Left lung (tissue), 10 donors: ENCODE measurements around the gene CDS1. TPM values are rescaled to one million over a fixed set of nuclear protein-coding genes. Genes with fewer than 3 reads are reported as not detected.

Experiments used
- ATAC-seq: fragments of 200-7000 bp; cut with Tn5 transposase; one replicate; pipeline ENCODE4 v1.9.1; 2020; ENCODE audit warnings: moderate library complexity
- DNase-seq, 4 donors: peaks; one replicate each; pipeline ENCODE4 v3.0.0-alpha.2; 2013 to 2020
- H3K27ac ChIP-seq, 2 donors: fragments of 200-600 bp; sonication (generic) in 1 of 2; one replicate each; pipeline versions ENCODE4 v1.5.0 to v1.8.0; 2020 to 2021
- H3K27me3 ChIP-seq, 2 donors: fragments of 200-600 bp; sonication (generic) in 1 of 2; one replicate each; pipeline versions ENCODE4 v1.5.0 to v1.8.0; 2020 to 2021
- H3K36me3 ChIP-seq, 2 donors: fragments of 200-600 bp; sonication (generic) in 1 of 2; one replicate each; pipeline versions ENCODE4 v1.5.0 to v1.8.0; 2020 to 2021
- H3K4me1 ChIP-seq, 2 donors: fragments of 200-600 bp; one replicate each; pipeline ENCODE4 v1.8.0; 2021
- H3K4me3 ChIP-seq, 2 donors: fragments of 200-600 bp; sonication (generic) in 1 of 2; one replicate each; pipeline versions ENCODE4 v1.5.0 to v1.8.0; 2020 to 2021; ENCODE audit warnings: mild to moderate bottlenecking in 1 of 2
- H3K9me3 ChIP-seq, 2 donors: fragments of 200-600 bp; sonication (generic) in 1 of 2; one replicate each; pipeline versions ENCODE4 v1.5.0 to v1.8.0; 2020 to 2021
- CTCF ChIP-seq, 2 donors: fragments of 200-600 bp; sonication (generic) in 1 of 2; IDR thresholded peaks; one replicate each; pipeline versions ENCODE4 v1.5.0 to v1.8.0; 2021; ENCODE audit warnings: antibody characterized with exemption in 2 of 2
- intact Hi-C, 2 donors: fragments of 100-400 bp; cut with DNase I; formaldehyde crosslinking; loops; one replicate each; pipeline versions ENCODE4 v1.11.2 to v1.14.2; 2022
- polyA plus RNA-seq, 6 donors: library from polyadenylated mRNA; unstranded; fragments of 120-200 nt; gene quantifications; one replicate each; pipeline ENCODE4 v1.2.1, GENCODE V29; 2013; ENCODE audit not compliant: insufficient read length in 6 of 6
- total RNA-seq, 2 donors: library from RNA; stranded (reverse); fragmentation: NEBNext Ultra II Directional; extraction: Animal tissue kit (Norgen Biotek cat#: 25700); gene quantifications; one replicate each; pipeline ENCODE4 v1.2.1, GENCODE V29; 2021
- donor health status: DM: no; HTN: yes; CAD: no.
- donor health status: DM: no; HTN: no; CAD: no.

The CDS1 gene
- total and polyA plus RNA-seq, 8 donors = 10.3 to 25.7 (median 20.9) TPM

- Histone ChIP-seq H3K27me3 (no peaks in the 10 kb centered on the region), H3K27ac (no peak overlapping the region), H3K9me3 (no peaks in the 10 kb centered on the region), H3K36me3 (no peaks in the 10 kb centered on the region), H3K4me1 (no peaks in the 10 kb centered on the region), H3K4me3 (no peak overlapping the region)
- DNase-seq (no peak), ATAC-seq (no peak)
- no peak for TF ChIP-seq CTCF (IDR thresholded peaks at IDR 0.05)
- intact Hi-C loops = no loop called here
Observed at GRCh38 chr4:84634961-84635360, 52.0 kb downstream of the CDS1 start.

DNA sequence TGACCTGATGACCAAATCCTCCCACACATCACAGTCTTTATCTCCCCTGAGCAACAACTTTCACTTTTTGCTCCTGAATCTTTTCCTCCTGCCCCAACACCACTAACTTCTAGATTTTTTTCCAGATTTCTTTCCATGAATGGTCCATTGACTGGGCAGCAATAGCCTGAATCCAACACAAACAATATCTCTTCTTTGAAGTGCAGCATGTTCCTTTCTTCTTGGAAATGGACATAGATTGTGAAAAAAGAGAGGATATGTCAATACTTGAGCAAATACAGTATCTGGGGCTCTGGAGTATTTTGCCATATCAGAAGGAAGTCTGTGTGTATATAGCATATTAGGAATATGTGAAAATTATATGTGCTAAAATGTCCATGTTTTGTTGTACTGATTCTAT, 55.2 kb downstream of the CDS1 start:
- ATAC-seq (no peak), DNase-seq (no peak)
- Histone ChIP-seq H3K4me3 (no peak overlapping the region), H3K4me1 (no peaks in the 10 kb centered on the region), H3K27ac (no peak overlapping the region), H3K27me3 (no peaks in the 10 kb centered on the region), H3K36me3 (peaks cover 0 to 12% of the 10 kb centered on the region in 2 donors), H3K9me3 (no peaks in the 10 kb centered on the region)
- intact Hi-C loops = no loop called here
- no peak for TF ChIP-seq CTCF (IDR thresholded peaks at IDR 0.05)

- ATAC-seq (peak; percentile 37), DNase-seq (no peak)
- no peaks in the 10 kb centered on the region for H3K27me3 ChIP-seq
- no peak overlapping the region for H3K4me3 ChIP-seq
- intact Hi-C loops = no loop called here
- H3K36me3 ChIP-seq = peaks cover 0 to 12% of the 10 kb centered on the region in 2 donors
- H3K27ac ChIP-seq = no peak overlapping the region
- TF ChIP-seq CTCF (IDR thresholded peaks at IDR 0.05) = no peak
- H3K4me1 ChIP-seq = no peaks in the 10 kb centered on the region
- H3K9me3 ChIP-seq = no peaks in the 10 kb centered on the region
Observed at GRCh38 chr4:84639145-84639544, 56.2 kb downstream of the CDS1 start.

DNA sequence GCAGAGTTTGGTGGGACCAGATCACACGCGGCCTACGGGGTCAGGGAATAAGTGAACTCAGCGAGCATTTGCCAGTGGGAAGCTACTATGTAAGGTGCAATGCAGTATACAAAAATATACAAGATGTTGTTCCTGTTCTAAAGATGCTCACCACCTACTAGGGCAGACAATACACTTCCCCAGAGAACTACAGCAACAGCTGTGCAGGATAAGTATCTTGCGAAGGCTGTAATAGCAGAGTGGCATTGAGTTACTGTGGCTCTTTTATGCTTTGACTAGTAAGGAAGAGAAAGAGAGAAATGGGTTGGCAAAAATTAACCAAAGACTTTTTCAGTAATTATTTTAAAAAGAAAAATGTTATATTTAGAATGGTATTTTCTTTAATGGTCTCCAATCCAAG, 61.2 kb downstream of the CDS1 start:
- no peak overlapping the region for H3K4me3 ChIP-seq
- no peak overlapping the region for H3K27ac ChIP-seq
- DNase-seq (no peak), ATAC-seq (no peak)
- H3K27me3 ChIP-seq = no peaks in the 10 kb centered on the region
- peaks cover 0 to 15% of the 10 kb centered on the region in 2 donors for H3K4me1 ChIP-seq
- intact Hi-C loops = no loop called here
- H3K36me3 ChIP-seq = peaks cover 0 to 12% of the 10 kb centered on the region in 2 donors
- no peak for TF ChIP-seq CTCF (IDR thresholded peaks at IDR 0.05)
- no peaks in the 10 kb centered on the region for H3K9me3 ChIP-seq

- ATAC-seq = no peak
- H3K4me1 ChIP-seq = peaks cover 0 to 15% of the 10 kb centered on the region in 2 donors
- H3K4me3 ChIP-seq = no peak overlapping the region
- no peak for DNase-seq
- intact Hi-C loops = no loop called here
- H3K9me3 ChIP-seq = no peaks in the 10 kb centered on the region
- H3K27ac ChIP-seq = no peak overlapping the region
- H3K36me3 ChIP-seq = no peaks in the 10 kb centered on the region
- no peaks in the 10 kb centered on the region for H3K27me3 ChIP-seq
- no peak for TF ChIP-seq CTCF (IDR thresholded peaks at IDR 0.05)
Observed at GRCh38 chr4:84647312-84647884, 64.5 kb downstream of the CDS1 start.
